ENCODE measurements around the gene ZFP57. TPM values are rescaled to one million over a fixed set of nuclear protein-coding genes. Genes with fewer than 3 reads are reported as not detected.

ZFP57 gene
- total RNA-seq, 1 experiment from 2014 or later, result 0.83 TPM

DNA sequence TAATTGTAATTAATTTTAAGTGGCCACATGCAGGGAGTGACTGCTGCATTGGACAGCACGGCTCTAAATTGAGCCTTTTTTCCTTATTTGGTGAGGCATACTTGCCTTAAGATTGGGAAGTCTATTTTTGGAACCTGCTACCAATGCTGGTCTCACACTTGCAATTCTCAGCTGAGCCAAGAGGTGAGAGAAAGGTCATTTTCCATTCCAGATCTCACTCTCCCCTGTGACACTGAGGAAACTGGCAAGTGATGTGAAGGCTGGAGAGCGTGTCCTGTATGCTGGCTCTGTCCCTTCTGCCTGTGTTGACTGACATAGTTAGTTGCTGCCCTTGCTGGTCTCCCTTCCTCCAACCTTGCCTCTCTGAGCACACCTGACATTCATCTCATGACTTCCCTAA lies 24.8 kb downstream of the ZFP57 start:
- H3K4me3 Mint-ChIP-seq (ENCODE audit: low read depth, unreplicated experiment), result no peak overlapping the region
- intact Hi-C loops (cut with micrococcal nuclease; ENCODE audit: unreplicated experiment), result no loop called here
- H3K27ac Mint-ChIP-seq (ENCODE audit: unreplicated experiment), result no peak overlapping the region
- H3K4me1 Mint-ChIP-seq (ENCODE audit: low read depth, unreplicated experiment), result no peaks in the 10 kb centered on the region
- TF ChIP-seq, protein P1, sequence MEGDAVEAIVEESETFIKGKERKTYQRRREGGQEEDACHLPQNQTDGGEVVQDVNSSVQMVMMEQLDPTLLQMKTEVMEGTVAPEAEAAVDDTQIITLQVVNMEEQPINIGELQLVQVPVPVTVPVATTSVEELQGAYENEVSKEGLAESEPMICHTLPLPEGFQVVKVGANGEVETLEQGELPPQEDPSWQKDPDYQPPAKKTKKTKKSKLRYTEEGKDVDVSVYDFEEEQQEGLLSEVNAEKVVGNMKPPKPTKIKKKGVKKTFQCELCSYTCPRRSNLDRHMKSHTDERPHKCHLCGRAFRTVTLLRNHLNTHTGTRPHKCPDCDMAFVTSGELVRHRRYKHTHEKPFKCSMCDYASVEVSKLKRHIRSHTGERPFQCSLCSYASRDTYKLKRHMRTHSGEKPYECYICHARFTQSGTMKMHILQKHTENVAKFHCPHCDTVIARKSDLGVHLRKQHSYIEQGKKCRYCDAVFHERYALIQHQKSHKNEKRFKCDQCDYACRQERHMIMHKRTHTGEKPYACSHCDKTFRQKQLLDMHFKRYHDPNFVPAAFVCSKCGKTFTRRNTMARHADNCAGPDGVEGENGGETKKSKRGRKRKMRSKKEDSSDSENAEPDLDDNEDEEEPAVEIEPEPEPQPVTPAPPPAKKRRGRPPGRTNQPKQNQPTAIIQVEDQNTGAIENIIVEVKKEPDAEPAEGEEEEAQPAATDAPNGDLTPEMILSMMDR (IDR thresholded peaks at IDR 0.05; ENCODE audit: unreplicated experiment), result no peak
- CTCF ChIA-PET, result interaction anchor here (0.6 kb wide), 1 partner anchor 19 kb away, joined by 8 read pairs; no protein-coding TSS in a partner anchor
- no peaks in the 10 kb centered on the region for H3K27me3 Mint-ChIP-seq (ENCODE audit: unreplicated experiment)
- H3K9me3 Mint-ChIP-seq (ENCODE audit: low read depth, unreplicated experiment), result no peaks in the 10 kb centered on the region
- no peaks in the 10 kb centered on the region for H3K36me3 Mint-ChIP-seq (ENCODE audit: insufficient read depth, unreplicated experiment)
- DNase-seq, result no peak
- no TSS peak for BruUV-seq (replicated peaks)

DNA sequence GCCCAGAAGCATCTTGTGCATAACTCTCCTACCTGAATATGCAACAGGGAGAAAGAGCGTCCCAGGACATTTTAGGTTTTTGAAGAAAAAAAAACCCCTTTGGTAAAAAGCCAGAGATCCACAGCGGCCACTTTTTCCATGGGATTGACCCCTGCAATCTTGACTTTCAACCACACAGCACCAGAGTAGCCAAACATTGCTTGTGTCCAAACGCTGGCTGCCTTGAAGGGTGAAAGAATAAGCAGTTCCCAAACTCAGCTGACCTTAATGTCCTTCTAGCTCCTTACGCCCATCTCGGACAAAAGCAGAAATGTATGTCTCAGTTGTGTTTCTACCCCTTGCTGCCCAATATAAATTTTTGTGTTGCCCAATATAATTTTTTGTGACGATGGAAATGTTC lies 25.3 kb downstream of the ZFP57 start:
- no peaks in the 10 kb centered on the region for H3K27me3 Mint-ChIP-seq (ENCODE audit: unreplicated experiment)
- no peak for DNase-seq
- intact Hi-C loops (cut with micrococcal nuclease; ENCODE audit: unreplicated experiment), result no loop called here
- no peaks in the 10 kb centered on the region for H3K36me3 Mint-ChIP-seq (ENCODE audit: insufficient read depth, unreplicated experiment)
- CTCF ChIA-PET, result interaction anchor here (1.1 kb wide), 1 partner anchor 94 kb away, joined by 6 read pairs; no protein-coding TSS in a partner anchor
- H3K4me3 Mint-ChIP-seq (ENCODE audit: low read depth, unreplicated experiment), result no peak overlapping the region
- no TSS peak for BruUV-seq (replicated peaks)
- no peaks in the 10 kb centered on the region for H3K4me1 Mint-ChIP-seq (ENCODE audit: low read depth, unreplicated experiment)
- H3K9me3 Mint-ChIP-seq (ENCODE audit: low read depth, unreplicated experiment), result no peaks in the 10 kb centered on the region
- H3K27ac Mint-ChIP-seq (ENCODE audit: unreplicated experiment), result no peak overlapping the region
- TF ChIP-seq, protein P1 (IDR thresholded peaks at IDR 0.05; ENCODE audit: unreplicated experiment), result no peak

DNA sequence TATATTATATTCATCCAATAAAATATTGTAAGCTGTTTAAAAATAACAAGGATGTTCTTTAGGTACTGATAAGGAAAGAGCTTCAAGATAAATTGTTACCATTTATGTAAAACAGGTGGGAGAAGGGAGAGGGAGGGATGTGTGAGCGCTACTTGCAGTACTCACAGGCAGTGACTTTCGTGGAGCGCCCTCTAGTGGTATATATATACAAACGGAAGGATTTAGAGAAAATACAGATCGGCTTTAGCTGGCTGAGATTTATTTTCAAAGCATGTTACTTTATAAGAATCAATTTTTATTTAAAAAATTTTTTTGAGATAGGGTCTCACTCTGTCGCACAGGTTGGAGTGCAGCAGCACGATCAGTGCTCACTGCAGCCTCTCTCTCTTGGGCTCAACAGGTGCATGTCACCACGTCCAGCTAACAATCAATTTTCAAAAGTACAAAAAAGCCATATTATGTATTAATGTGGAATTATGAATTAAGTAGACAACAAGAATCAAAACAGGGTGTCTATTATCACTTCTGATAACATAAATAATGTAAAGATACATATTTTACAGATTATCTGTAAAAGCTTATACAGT lies 27.4 kb downstream of the ZFP57 start:
- CTCF ChIA-PET, result interaction anchor here (0.6 to 2.6 kb wide), 15 partner anchors 8 to 779 kb away, joined by 3 to 28 read pairs (median 5); partner anchors contain the start of gene GABBR1
- Mint-ChIP-seq H3K27me3 (ENCODE audit: unreplicated experiment) (no peaks in the 10 kb centered on the region), H3K27ac (ENCODE audit: unreplicated experiment) (no peak overlapping the region), H3K4me1 (ENCODE audit: low read depth, unreplicated experiment) (no peaks in the 10 kb centered on the region), H3K36me3 (ENCODE audit: insufficient read depth, unreplicated experiment) (peaks cover 16% of the 10 kb centered on the region), H3K4me3 (ENCODE audit: low read depth, unreplicated experiment) (no peak overlapping the region), H3K9me3 (ENCODE audit: low read depth, unreplicated experiment) (no peaks in the 10 kb centered on the region)
- intact Hi-C loops (cut with micrococcal nuclease; ENCODE audit: unreplicated experiment), result loop anchor here (5.0 kb wide), 2 partner anchors 34 to 184 kb away; no protein-coding TSS in a partner anchor
- no TSS peak for BruUV-seq (replicated peaks)
- DNase-seq, result peak; percentile 51
- TF ChIP-seq, protein P1 (IDR thresholded peaks at IDR 0.05; ENCODE audit: unreplicated experiment), result peak; percentile 60

DNA sequence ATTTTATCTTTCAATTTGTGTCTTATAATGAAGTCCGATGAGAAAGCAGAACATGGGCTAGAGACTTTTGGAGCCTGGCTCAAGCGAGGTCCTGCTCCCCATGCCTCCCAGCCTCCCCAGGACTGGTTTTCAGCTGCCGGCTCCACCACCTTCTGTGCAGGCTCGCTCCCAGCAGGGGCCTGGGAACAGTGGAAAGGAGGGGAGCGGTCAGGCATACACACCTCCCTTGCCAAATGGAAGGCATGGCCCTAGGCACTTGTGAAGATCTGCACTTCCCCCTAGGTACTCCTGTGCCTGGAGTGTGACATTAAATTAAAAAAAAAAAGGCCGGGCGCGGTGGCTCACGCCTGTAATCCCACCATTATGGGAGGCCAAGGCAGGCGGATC lies 28.8 kb downstream of the ZFP57 start:
- TF ChIP-seq, protein P1 (IDR thresholded peaks at IDR 0.05; ENCODE audit: unreplicated experiment), result no peak
- no peak overlapping the region for H3K4me3 Mint-ChIP-seq (ENCODE audit: low read depth, unreplicated experiment)
- H3K9me3 Mint-ChIP-seq (ENCODE audit: low read depth, unreplicated experiment), result no peaks in the 10 kb centered on the region
- CTCF ChIA-PET, result interaction anchor here (2.1 to 2.6 kb wide), 2 partner anchors 19 to 25 kb away, joined by 10 to 28 read pairs; no protein-coding TSS in a partner anchor
- H3K27me3 Mint-ChIP-seq (ENCODE audit: unreplicated experiment), result no peaks in the 10 kb centered on the region
- no TSS peak for BruUV-seq (replicated peaks)
- no peak for DNase-seq
- peaks cover 16% of the 10 kb centered on the region for H3K36me3 Mint-ChIP-seq (ENCODE audit: insufficient read depth, unreplicated experiment)
- H3K27ac Mint-ChIP-seq (ENCODE audit: unreplicated experiment), result no peak overlapping the region
- H3K4me1 Mint-ChIP-seq (ENCODE audit: low read depth, unreplicated experiment), result no peaks in the 10 kb centered on the region
- intact Hi-C loops (cut with micrococcal nuclease; ENCODE audit: unreplicated experiment), result loop anchor here (5.0 kb wide), 2 partner anchors 35 to 185 kb away; no protein-coding TSS in a partner anchor
